GM19468 (cell line): Measurements from ENCODE around the gene FGF22.

Experiments used
- ATAC-seq: cut with Tn5 transposase; IDR thresholded peaks from one replicate; pipeline ENCODE4 v1.9.1; 2021; ENCODE audit warnings: mild to moderate bottlenecking, moderate library complexity, moderate number of reproducible peaks; ENCODE audit not compliant: unreplicated experiment; ENCODE audit errors: extremely low read depth

FGF22 gene

DNA sequence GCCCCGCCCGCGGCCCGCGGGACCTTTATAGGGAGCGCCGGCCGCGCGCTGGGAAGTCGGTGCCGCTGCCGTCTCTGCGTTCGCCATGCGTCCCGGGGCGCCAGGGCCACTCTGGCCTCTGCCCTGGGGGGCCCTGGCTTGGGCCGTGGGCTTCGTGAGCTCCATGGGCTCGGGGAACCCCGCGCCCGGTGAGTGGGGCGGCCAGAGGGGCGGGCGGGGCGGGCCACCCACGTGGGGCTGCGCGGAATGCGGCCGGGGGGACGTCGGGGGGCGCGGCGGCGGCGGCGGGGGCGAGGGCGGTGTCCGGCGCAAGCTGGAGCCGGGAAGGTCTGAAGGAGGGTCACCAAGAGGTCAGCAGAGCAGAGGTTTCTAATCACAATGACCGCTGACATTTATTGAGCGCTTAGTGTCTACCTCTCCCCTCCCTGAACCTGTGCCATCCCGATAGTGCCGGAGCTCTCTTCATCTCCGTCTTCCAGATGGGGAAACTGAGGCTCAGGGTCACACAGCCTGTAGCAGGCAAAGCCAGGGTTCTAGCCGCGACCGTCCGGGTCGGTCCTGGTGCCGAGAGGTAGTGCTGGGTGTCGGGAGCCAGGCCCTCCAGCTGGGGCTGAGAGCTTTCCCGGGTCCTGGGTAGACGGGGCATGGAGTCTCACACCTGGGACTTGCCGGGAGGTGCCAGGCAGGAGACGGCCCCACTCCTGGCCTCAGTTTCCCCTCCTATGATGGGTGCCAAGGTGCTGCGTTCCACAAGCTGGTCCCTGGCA, 36.8 kb downstream of the FGF22 start, which contains the start of gene FSTL3:
TSS of gene FSTL3 (plus strand) at position 54 of the 767 bp plus-strand sequence. CDS start at position 86, 32 bp downstream.
- no peak for ATAC-seq

- ATAC-seq, result no peak
These were observed 37.5 kb downstream of the FGF22 start for GRCh38 chr19:677201-677600.

- ATAC-seq, result no peak
These were observed 38.1 kb downstream of the FGF22 start for GRCh38 chr19:677601-678436.

DNA sequence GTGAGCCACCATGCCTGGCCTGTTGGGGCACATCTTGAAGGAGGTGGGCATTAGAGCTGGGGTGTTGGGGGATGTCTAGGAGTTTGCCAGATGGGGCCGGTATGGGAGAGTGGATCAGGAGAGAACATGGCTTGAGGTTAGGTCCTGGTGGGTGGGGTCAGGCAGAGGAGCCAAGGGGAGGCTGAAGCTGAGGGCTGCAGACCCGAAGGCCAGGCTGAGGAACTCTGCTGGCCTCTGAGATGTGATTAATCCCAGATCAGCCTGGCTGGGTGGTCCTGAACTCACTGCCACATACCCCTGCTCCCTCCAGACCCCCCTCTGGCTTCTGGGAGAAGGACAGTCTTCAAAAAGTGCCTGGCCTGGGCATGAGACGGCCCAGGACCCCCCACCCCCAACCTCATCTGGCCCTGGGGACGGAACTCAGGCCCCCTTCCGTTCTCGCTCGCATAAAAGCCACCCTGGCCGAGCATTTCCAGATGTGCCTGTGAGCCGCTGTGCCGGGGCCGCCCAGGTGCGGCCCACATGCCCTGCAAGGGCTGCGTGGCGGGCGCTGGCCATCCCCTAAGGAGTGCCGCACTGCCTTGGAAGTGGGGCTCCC, 39.2 kb downstream of the FGF22 start:
- ATAC-seq, result no peak

DNA sequence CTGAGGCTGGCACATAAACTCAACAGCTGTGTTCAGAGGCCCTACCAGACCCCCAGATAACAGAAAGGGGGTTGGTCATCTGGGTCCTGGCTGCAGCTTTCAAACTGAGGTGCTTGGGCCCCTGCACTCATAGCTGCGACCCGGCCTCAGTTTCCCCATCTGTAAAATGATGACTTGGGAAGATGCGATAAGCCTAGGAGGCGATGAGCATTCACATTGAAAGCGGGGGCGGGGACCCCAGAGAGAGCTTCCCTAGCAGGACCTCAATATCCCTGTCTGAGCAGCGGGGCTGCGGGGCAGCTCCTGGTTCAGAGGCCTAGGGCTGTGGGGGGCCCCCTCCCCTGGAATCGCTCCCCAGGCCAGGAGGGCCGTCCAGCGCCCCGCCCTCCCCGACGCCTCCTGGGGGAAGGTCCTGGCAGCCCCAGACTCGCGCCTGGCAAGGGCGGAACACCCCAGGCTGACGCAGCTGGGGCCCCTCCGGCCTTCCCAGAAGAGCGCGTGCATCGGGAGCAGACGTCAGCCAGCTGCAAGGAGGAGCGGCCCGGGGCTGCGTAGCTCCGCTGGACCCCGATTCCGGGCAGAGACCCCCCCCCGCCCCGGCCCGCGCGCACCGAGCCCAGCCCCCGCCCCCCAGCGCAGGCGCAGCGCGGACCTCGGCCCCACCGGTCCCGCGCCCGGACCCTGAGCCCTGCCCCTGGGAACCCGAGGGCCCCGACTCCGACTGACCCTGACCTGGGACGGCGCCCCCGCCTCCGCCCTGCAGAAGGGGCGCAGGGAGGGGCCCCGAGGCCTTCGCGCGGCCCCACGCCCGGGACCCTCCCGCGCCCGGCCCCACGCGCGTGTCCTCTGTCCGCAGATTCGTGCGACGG, 40.0 kb downstream of the FGF22 start:
- ATAC-seq, result no peak

DNA sequence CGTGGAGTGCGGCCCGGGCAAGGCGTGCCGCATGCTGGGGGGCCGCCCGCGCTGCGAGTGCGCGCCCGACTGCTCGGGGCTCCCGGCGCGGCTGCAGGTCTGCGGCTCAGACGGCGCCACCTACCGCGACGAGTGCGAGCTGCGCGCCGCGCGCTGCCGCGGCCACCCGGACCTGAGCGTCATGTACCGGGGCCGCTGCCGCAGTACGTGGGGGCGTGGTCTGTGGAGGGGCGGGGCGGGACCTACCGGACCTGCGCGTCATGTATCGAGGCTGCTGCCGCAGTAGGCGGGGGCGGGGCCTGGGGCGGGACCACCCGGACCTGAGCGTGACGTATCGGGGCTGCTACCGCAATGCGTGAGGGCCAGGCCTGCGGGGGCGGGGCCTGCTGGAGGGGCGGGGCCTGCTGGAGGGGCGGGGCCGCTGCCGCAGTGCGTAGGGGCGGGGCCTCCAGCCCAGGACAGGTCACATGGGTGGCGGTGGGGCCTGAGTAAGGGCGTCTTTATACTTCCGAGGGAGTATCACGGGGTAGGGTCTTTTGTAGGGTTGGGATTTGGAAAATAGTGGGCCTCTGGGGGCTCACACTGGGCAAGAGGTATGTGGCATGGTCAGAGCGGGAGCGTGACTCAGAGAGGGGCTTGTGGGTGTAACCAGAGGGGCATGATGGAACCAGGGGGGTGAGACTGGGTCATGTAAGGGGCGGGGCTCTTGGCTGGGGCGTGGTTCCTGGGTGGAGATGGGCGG, 40.8 kb downstream of the FGF22 start:
- peak; percentile 74 for ATAC-seq

- ATAC-seq, result no peak
These were observed 41.6 kb downstream of the FGF22 start for GRCh38 chr19:681029-682019.

- ATAC-seq, result no peak
These were observed 43.1 kb downstream of the FGF22 start for GRCh38 chr19:682678-683320.

GRCh38 chr19:685454-685931, 45.8 kb downstream of the FGF22 start:
- no peak for ATAC-seq

DNA sequence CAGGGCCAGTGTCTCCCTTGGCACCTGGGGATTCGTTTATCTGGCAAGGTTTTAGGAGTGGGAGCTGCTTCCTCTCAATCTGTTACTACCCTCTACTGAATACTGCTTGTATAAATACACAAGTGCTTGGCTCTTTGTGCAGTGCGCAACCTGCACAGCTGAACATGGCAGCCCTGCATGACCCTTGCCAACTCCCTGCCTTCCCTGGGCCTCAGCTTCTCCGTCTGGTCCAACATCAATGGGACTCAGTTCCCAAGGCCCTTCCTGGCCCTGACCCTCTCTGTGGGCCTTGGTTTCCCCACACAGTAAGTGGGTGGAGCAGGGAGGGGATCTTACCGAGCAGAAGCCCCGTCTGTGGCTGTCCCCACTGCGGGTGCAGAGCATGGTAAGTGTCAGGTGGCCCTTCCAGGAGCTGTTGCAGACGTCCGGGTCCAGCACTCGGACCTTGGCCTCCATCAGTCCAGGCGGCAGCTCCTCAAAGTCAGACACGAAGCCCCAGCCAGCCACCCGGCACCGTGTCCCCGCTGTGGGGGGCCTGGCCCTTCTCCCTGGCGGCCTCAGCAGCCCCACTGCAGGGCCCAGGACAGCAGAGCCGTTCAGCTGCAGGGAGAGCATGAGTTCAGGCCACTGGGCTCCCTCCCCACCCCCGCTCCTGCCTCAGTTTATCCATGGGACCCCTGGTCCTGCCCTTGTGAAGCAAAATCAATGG, 47.1 kb downstream of the FGF22 start:
- ATAC-seq, result no peak

DNA sequence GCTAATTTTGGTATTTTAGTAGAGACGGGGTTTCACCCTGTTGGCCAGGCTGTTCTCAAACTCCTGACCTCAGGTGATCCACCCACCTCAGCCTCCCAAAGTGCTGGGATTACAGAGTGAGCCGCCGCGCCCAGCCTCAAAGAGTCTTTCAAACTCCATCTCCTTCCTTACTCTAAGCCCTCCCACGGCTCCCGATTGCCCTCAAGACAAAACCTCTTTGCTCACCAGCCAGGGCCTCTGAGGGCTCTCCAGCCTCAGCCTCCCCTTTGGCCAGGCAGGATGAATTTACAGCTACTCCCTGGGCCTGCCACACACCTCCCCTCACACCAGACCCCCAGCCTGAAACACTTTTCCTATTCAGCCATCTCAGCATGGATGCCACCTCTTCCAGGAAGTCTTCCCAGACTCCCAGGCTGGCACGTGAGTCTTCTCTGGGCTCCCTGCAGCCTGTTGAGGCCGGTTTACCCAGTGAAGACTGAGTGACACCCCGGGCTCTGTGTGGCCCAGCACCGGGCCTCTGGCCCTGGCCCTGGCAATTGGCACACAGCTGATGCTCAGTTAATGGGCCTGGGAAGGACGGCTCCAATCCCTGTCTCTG, 48.0 kb downstream of the FGF22 start:
- no peak for ATAC-seq

- ATAC-seq, result no peak
These were observed 48.5 kb downstream of the FGF22 start for GRCh38 chr19:688214-688613.

DNA sequence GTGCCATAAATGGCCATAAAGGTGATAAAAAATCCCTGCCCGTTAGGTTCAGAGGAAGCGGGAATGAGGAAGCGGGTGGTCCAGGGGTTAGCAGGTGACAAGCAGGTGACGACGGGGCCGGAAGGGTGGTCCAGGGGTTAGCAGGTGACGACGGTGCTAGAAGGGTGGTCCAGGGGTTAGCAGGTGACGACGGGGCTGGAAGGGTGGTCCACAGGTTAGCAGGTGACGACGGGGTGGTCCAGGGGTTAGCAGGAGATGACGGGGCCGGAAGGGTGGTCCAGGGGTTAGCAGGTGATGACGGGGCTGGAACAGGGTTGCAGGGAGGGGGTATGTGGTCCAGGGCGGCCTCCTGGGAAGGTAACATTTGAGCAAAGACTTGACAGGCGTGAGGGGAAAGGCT, 49.3 kb downstream of the FGF22 start:
- no peak for ATAC-seq

- ATAC-seq, result no peak
These were observed 50.5 kb downstream of the FGF22 start for GRCh38 chr19:690203-690602.
